Heart left ventricle (tissue), 16 donors: ENCODE results near the gene TSC2. TPM values are rescaled to one million over a fixed set of nuclear protein-coding genes. Genes with fewer than 3 reads are reported as not detected.

Source experiments
- ATAC-seq, 4 donors: fragments of 200-7000 bp; cut with Tn5 transposase; one replicate each; pipeline ENCODE4 v1.9.1; 2020 to 2022; ENCODE audit warnings: moderate library complexity in 4 of 4, mild to moderate bottlenecking in 3 of 4, moderate number of reproducible peaks in 1 of 4
- DNase-seq, 5 donors: peaks; one replicate each; pipeline ENCODE4 v3.0.0-alpha.2; 2020
- H3K27ac ChIP-seq, 12 donors: fragments of 200-600 bp; sonication (generic) in 4 of 12; one replicate each; pipeline versions ENCODE4 v1.5.0 to v1.8.0; 2016 to 2022; ENCODE audit warnings: mild to moderate bottlenecking in 2 of 12
- H3K27me3 ChIP-seq, 9 donors: fragments of 200-600 bp; sonication (generic) in 2 of 9; one replicate each; pipeline versions ENCODE4 v1.5.1 to v1.8.0; 2016 to 2022; ENCODE audit warnings: mild to moderate bottlenecking in 3 of 9
- H3K36me3 ChIP-seq, 9 donors: fragments of 200-600 bp; sonication (generic) in 2 of 9; one replicate each; pipeline versions ENCODE4 v1.5.0 to v1.8.0; 2018 to 2022; ENCODE audit warnings: mild to moderate bottlenecking in 2 of 9
- H3K4me1 ChIP-seq, 12 donors: fragments of 200-600 bp; sonication (generic) in 4 of 12; one replicate each; pipeline versions ENCODE4 v1.5.0 to v1.8.0; 2016 to 2022; ENCODE audit warnings: mild to moderate bottlenecking in 3 of 12
- H3K4me3 ChIP-seq, 12 donors: fragments of 200-600 bp; sonication (generic) in 4 of 12; one replicate each; pipeline versions ENCODE4 v1.5.0 to v1.8.0; 2017 to 2022; ENCODE audit warnings: mild to moderate bottlenecking in 9 of 12, moderate library complexity in 4 of 12
- H3K9me3 ChIP-seq, 12 donors: fragments of 200-600 bp; sonication (generic) in 4 of 12; one replicate each; pipeline versions ENCODE4 v1.5.0 to v1.8.0; 2016 to 2022; ENCODE audit warnings: mild to moderate bottlenecking in 1 of 12
- POLR2A ChIP-seq, 2 donors: fragments of 450-650 bp; IDR thresholded peaks; one replicate each; pipeline ENCODE4 v1.6.1; 2017; ENCODE audit warnings: antibody characterized with exemption in 2 of 2, mild to moderate bottlenecking in 2 of 2, moderate library complexity in 2 of 2
- WGBS, 4 donors: extraction: QIAGEN DNeasy Blood & Tissue Kit in 2 of 4; methylation state at CpG; one replicate each; pipeline versions ENCODE4 v1.1.5 to v1.1.7; 2013 to 2018; 5-methylcytosine and 5-hydroxymethylcytosine counted together
- intact Hi-C, 10 donors: fragments of 100-400 bp; cut with DNase I; formaldehyde crosslinking; loops; one replicate each; pipeline versions ENCODE4 v1.11.1 to v1.14.2; 2022
- polyA plus RNA-seq, 2 donors: library from polyadenylated mRNA; stranded (reverse); fragments of 200-250 nt; gene quantifications; one replicate each; pipeline ENCODE4 v1.2.3, GENCODE V29; 2013
- total RNA-seq, 9 donors: library from RNA; depleted of rRNA in 2 of 9; stranded (reverse); fragments of >200 nt in 2 of 9; fragmentation: NEBNext Ultra II Directional in 3 of 9; extraction: Animal tissue kit (Norgen Biotek cat#: 25700) in 3 of 9; gene quantifications; one replicate each; pipeline versions ENCODE4 v1.1.0 to v1.2.4, GENCODE V29; 2016 to 2023
- TF ChIP-seq, protein P1 (sequence below), 12 donors: fragments of 200-600 bp; sonication (generic) in 4 of 12; IDR thresholded peaks; one replicate each; pipeline versions ENCODE4 v1.5.0 to v1.8.0; 2018 to 2022; ENCODE audit warnings: antibody characterized with exemption in 12 of 12, mild to moderate bottlenecking in 5 of 12
- donor health status: ischemic (EF 13 %, LVEDD 7.1; RV severe dilation, severe dysfunction).
- donor health status: healthy with polysubstance abuse.
- donor health status: DM: no; HTN: yes; CAD: no.
- donor health status: DM: no; HTN: no; CAD: no.
- donor health status: ischemic (EF 25% LVEDD 6.9; RV normal size, moderate dysfunction).
- donor health status: ischemic (EF 25% LVEDD 5.7; RV mildly dilated, moderate dysfunction).
- donor health status: healthy.
- donor health status: DM: yes; HTN: yes; CAD: no.
- donor health status: ischemic (EF 35%, LVEDD 5.7; RV mildly dilated, moderate dysfunction).
- donor health status: nonischemic (EF 11% LVEDD 7.7; RV severe dilation, severe dysfunction).
- donor health status: DM: yes; HTN: yes; CAD: no.
- donor health status: PGD.
- donor health status: ischemic (EF 29% LVEDD 5.4; RV normal size, mild dysfunction).
- donor health status: nonischemic (EF 23%, LVEDD 6.1; RV moderate dilation, normal function).

Gene TSC2
- total and polyA plus RNA-seq, 11 donors, result 33.3 to 94.5 (median 67.7) TPM

GRCh38 chr16:2003231-2003826 lies 44.5 kb upstream of the TSC2 start:
- TF ChIP-seq, protein P1, sequence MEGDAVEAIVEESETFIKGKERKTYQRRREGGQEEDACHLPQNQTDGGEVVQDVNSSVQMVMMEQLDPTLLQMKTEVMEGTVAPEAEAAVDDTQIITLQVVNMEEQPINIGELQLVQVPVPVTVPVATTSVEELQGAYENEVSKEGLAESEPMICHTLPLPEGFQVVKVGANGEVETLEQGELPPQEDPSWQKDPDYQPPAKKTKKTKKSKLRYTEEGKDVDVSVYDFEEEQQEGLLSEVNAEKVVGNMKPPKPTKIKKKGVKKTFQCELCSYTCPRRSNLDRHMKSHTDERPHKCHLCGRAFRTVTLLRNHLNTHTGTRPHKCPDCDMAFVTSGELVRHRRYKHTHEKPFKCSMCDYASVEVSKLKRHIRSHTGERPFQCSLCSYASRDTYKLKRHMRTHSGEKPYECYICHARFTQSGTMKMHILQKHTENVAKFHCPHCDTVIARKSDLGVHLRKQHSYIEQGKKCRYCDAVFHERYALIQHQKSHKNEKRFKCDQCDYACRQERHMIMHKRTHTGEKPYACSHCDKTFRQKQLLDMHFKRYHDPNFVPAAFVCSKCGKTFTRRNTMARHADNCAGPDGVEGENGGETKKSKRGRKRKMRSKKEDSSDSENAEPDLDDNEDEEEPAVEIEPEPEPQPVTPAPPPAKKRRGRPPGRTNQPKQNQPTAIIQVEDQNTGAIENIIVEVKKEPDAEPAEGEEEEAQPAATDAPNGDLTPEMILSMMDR (IDR thresholded peaks at IDR 0.05), result no peak
- TF ChIP-seq POLR2A (IDR thresholded peaks at IDR 0.05), result no peak
- Histone ChIP-seq H3K4me3 (peak overlapping the region in 1 of 12 donors; percentile 31), H3K9me3 (no peaks in the 10 kb centered on the region), H3K27ac (no peak overlapping the region), H3K4me1 (peaks cover 12 to 54% (median 37%) of the 10 kb centered on the region in 12 donors), H3K27me3 (no peaks in the 10 kb centered on the region), H3K36me3 (peaks cover 0 to 53% (median 46%) of the 10 kb centered on the region in 9 donors)
- intact Hi-C loops, result loop anchor here in 2 of 10 donors (10.0 kb wide), 2 partner anchors 151 to 501 kb away; partner anchors contain the start of gene TRAF7 (in 1 of the 2)
- no peak for DNase-seq
- 80 to 87% (median 83%) methylated on average over 8 of the region's 8 CpGs for WGBS, 4 donors
- ATAC-seq, result no peak

- 27 to 52% (median 30%) methylated on average over 15 to 36 of the region's 36 CpGs for whole genome bisulfite sequencing, 4 donors
- ATAC-seq (peak; percentile 75 to 90 (median 86)), DNase-seq (peak; percentile 88 to 95 (median 93))
- intact Hi-C loops, result loop anchor here in 2 of 10 donors (10.0 kb wide), 2 partner anchors 151 to 501 kb away; partner anchors contain the start of gene TRAF7 (in 1 of the 2)
- H3K36me3 ChIP-seq, result peaks cover 0 to 46% (median 40%) of the 10 kb centered on the region in 9 donors
- H3K27me3 ChIP-seq, result no peaks in the 10 kb centered on the region
- TF ChIP-seq, protein P1 (IDR thresholded peaks at IDR 0.05), result peak; percentile 91 to 98 (median 95)
- TF ChIP-seq POLR2A (IDR thresholded peaks at IDR 0.05), result peak in 1 of 2 donors; percentile 11
- peak overlapping the region in 4 of 12 donors; percentile 2 to 32 (median 7) for H3K27ac ChIP-seq
- H3K4me3 ChIP-seq, result peak overlapping the region in 7 of 12 donors; percentile 5 to 41 (median 25)
- H3K9me3 ChIP-seq, result no peaks in the 10 kb centered on the region
- H3K4me1 ChIP-seq, result peaks cover 17 to 61% (median 44%) of the 10 kb centered on the region in 12 donors
Measured at GRCh38 chr16:2003827-2004641, 43.8 kb upstream of the TSC2 start.

GRCh38 chr16:2004795-2005517 lies 42.8 kb upstream of the TSC2 start:
- intact Hi-C loops, result loop anchor here in 2 of 10 donors (10.0 kb wide), 2 partner anchors 150 to 500 kb away; partner anchors contain the start of gene TRAF7 (in 1 of the 2)
- peaks cover 0 to 36% (median 31%) of the 10 kb centered on the region in 9 donors for H3K36me3 ChIP-seq
- H3K27ac ChIP-seq, result no peak overlapping the region
- H3K4me1 ChIP-seq, result peaks cover 17 to 65% (median 45%) of the 10 kb centered on the region in 12 donors
- no peaks in the 10 kb centered on the region for H3K27me3 ChIP-seq
- no peak overlapping the region for H3K4me3 ChIP-seq
- no peak for TF ChIP-seq POLR2A (IDR thresholded peaks at IDR 0.05)
- TF ChIP-seq, protein P1 (IDR thresholded peaks at IDR 0.05), result no peak
- WGBS, 4 donors, result 72 to 82% (median 76%) methylated on average over 15 to 34 of the region's 34 CpGs
- DNase-seq, result no peak
- no peaks in the 10 kb centered on the region for H3K9me3 ChIP-seq
- no peak for ATAC-seq
